HCT116 (cell line): ENCODE results near the gene TLCD2. TPM values are rescaled to one million over a fixed set of nuclear protein-coding genes. Genes with fewer than 3 reads are reported as not detected.

ENCODE experiments used
- ATAC-seq: fragments of 200-7000 bp; cut with Tn5 transposase; 2 replicates; pipeline ENCODE4 v1.9.1; 2020; ENCODE audit warnings: mild to moderate bottlenecking, moderate library complexity
- BruUV-seq: library from RNA; stranded (reverse); fragments of 400-500 nt; replicated peaks from 2 replicates; lab custom pipeline; 2021; lab: Mats Ljungman, UMichigan
- CTCF ChIA-PET: fragments of 300-600 bp; sonication (Branson Sonifier 250); formaldehyde crosslinking; loops from one replicate; lab custom pipeline; 2021; ENCODE audit warnings: antibody characterized with exemption; lab: Charles Lee
- POLR2A ChIA-PET: fragments of 300-600, 350-600 bp; sonication (Branson Sonifier 250); formaldehyde crosslinking; loops from one replicate; lab custom pipeline; 2021; ENCODE audit warnings: antibody characterized with exemption; lab: Charles Lee
- RAD21 ChIA-PET, 2 experiments: fragments of 300-600 bp; sonication (Branson Sonifier 250); formaldehyde crosslinking; loops; one replicate each; lab custom pipeline; 2023; ENCODE audit warnings: low total read pairs in 2 of 2; ENCODE audit not compliant: uncharacterized antibody in 2 of 2, unreplicated experiment in 2 of 2, low non-redundant PET in 1 of 2; lab: Charles Lee
- DNase-seq: peaks from one replicate; pipeline ENCODE4 v3.0.0-alpha.2; 2010; ENCODE audit warnings: low read depth, low spot score
- H2AFZ ChIP-seq: fragments of 200-600 bp; shearing (Covaris generic), sonication (generic); 2 replicates; pipeline ENCODE4 v1.6.1; 2017; ENCODE audit warnings: low read depth, mixed run types, mixed read lengths, antibody characterized with exemption, low read length; ENCODE audit not compliant: poor library complexity, severe bottlenecking
- H3K27ac ChIP-seq: 2 replicates; pipeline ENCODE4 v1.5.1; 2012; ENCODE audit warnings: low read depth, low read length
- H3K27me3 ChIP-seq: fragments of 200-600 bp; sonication (generic); 2 replicates; pipeline ENCODE4 v1.6.1; 2016; ENCODE audit warnings: mixed run types, low read length, mixed read lengths; ENCODE audit not compliant: insufficient read depth
- H3K36me3 ChIP-seq, 2 experiments: fragments of 200-500 bp in 1 of 2; fragments of 200-600 bp in 1 of 2; sonication (Bioruptor generic) in 1 of 2; sonication (generic) in 1 of 2; 2 replicates each; pipeline versions ENCODE4 v1.5.1 to v1.6.1; 2014 to 2016; ENCODE audit warnings: low read length in 2 of 2, inconsistent platforms in 1 of 2, mixed read lengths in 1 of 2, mixed run types in 1 of 2; ENCODE audit not compliant: insufficient read depth in 2 of 2, control insufficient read depth in 1 of 2
- H3K4me1 ChIP-seq, 2 experiments: fragments of 200-600 bp in 1 of 2; sonication (generic) in 1 of 2; 2 replicates each; pipeline versions ENCODE4 v1.5.1 to v1.6.1; 2012 to 2017; ENCODE audit warnings: low read length in 2 of 2, inconsistent platforms in 1 of 2, mild to moderate bottlenecking in 1 of 2, mixed read lengths in 1 of 2, mixed run types in 1 of 2, moderate library complexity in 1 of 2; ENCODE audit not compliant: insufficient read depth in 2 of 2, control insufficient read depth in 1 of 2
- H3K4me2 ChIP-seq: fragments of 200-600 bp; sonication (generic); 2 replicates; pipeline ENCODE4 v1.6.1; 2017; ENCODE audit warnings: mixed run types, low read length, mixed read lengths
- H3K4me3 ChIP-seq, 2 experiments: fragments of 200-600 bp in 1 of 2; sonication (generic) in 1 of 2; replicated peaks in 1 of 2; 2 replicates each; pipeline ENCODE4 v1.5.1; 2011 to 2016; ENCODE audit warnings: low read length in 2 of 2, control low read depth in 1 of 2, low read depth in 1 of 2, mild to moderate bottlenecking in 1 of 2, mixed read lengths in 1 of 2, mixed run types in 1 of 2
- H3K79me2 ChIP-seq: fragments of 200-600 bp; sonication (generic); 2 replicates; pipeline ENCODE4 v1.6.1; 2017; ENCODE audit warnings: mild to moderate bottlenecking, mixed run types, low read length, moderate library complexity, mixed read lengths; ENCODE audit not compliant: insufficient read depth
- H3K9ac ChIP-seq: fragments of 200-600 bp; sonication (generic); 2 replicates; pipeline ENCODE4 v1.6.1; 2016; ENCODE audit warnings: low read length, mixed read lengths
- H3K9me2 ChIP-seq: fragments of 200-600 bp; sonication (generic), shearing (Covaris generic); 2 replicates; pipeline ENCODE4 v1.6.1; 2017; ENCODE audit warnings: mixed run types, mild to moderate bottlenecking, moderate library complexity; ENCODE audit not compliant: insufficient read depth
- H3K9me3 ChIP-seq, 2 experiments: fragments of 200-500 bp in 1 of 2; fragments of 200-600 bp in 1 of 2; sonication (Bioruptor generic) in 1 of 2; sonication (generic) in 1 of 2; 2 replicates each; pipeline ENCODE4 v1.6.1; 2014 to 2017; ENCODE audit warnings: low read length in 2 of 2, mixed read lengths in 2 of 2, inconsistent platforms in 1 of 2, low read depth in 1 of 2, mild to moderate bottlenecking in 1 of 2, mixed run types in 1 of 2, moderate library complexity in 1 of 2; ENCODE audit not compliant: control insufficient read depth in 1 of 2, insufficient read depth in 1 of 2
- H4K20me1 ChIP-seq: fragments of 200-600 bp; sonication (generic), shearing (Covaris generic); 2 replicates; pipeline ENCODE4 v1.6.1; 2017; ENCODE audit warnings: mixed run types, mild to moderate bottlenecking, moderate library complexity; ENCODE audit not compliant: insufficient read depth
- CBX3 ChIP-seq: IDR thresholded peaks from 2 replicates; pipeline ENCODE4 v1.6.1; 2012; ENCODE audit warnings: low read depth
- CEBPB ChIP-seq: IDR thresholded peaks from 2 replicates; pipeline ENCODE4 v1.6.1; 2012; ENCODE audit warnings: low read depth
- CTCF ChIP-seq, 3 experiments: fragments of 200-600 bp in 1 of 3; sonication (generic) in 1 of 3; IDR thresholded peaks in 2 of 3; conservative IDR thresholded peaks in 1 of 3; 2 replicates each; pipeline ENCODE4 v1.5.1; 2012 to 2017; ENCODE audit warnings: low read depth in 2 of 3, low read length in 2 of 3, antibody characterized with exemption in 1 of 3, borderline replicate concordance in 1 of 3, control low read depth in 1 of 3, mild to moderate bottlenecking in 1 of 3, mixed read lengths in 1 of 3, mixed run types in 1 of 3, moderate library complexity in 1 of 3; ENCODE audit not compliant: insufficient read depth in 1 of 3
- EGR1 ChIP-seq: IDR thresholded peaks from 2 replicates; pipeline ENCODE4 v1.6.1; 2012; ENCODE audit warnings: low read depth
- ELF1 ChIP-seq: IDR thresholded peaks from 2 replicates; pipeline ENCODE4 v1.6.1; 2012; ENCODE audit warnings: low read depth, borderline replicate concordance
- EZH2 ChIP-seq: fragments of 200-600 bp; sonication (generic); IDR thresholded peaks from 2 replicates; pipeline ENCODE4 v1.6.1; 2017; ENCODE audit warnings: antibody characterized with exemption, mixed run types
- EZH2phosphoT487 ChIP-seq: fragments of 200-600 bp; IDR thresholded peaks from 2 replicates; pipeline ENCODE4 v1.6.1; 2018; ENCODE audit warnings: antibody characterized with exemption, borderline replicate concordance
- JUND ChIP-seq: IDR thresholded peaks from 2 replicates; pipeline ENCODE4 v1.6.1; 2012
- RAD21 ChIP-seq: IDR thresholded peaks from 2 replicates; pipeline ENCODE4 v1.6.1; 2012; ENCODE audit warnings: low read depth, mild to moderate bottlenecking
- REST ChIP-seq: IDR thresholded peaks from 2 replicates; pipeline ENCODE4 v1.6.1; 2012; ENCODE audit warnings: low read depth
- SP1 ChIP-seq: IDR thresholded peaks from 2 replicates; pipeline ENCODE4 v1.6.1; 2012; ENCODE audit warnings: low read depth
- SRF ChIP-seq: IDR thresholded peaks from 2 replicates; pipeline ENCODE4 v1.6.1; 2012; ENCODE audit warnings: low read depth
- TCF7L2 ChIP-seq: IDR thresholded peaks from 2 replicates; pipeline ENCODE4 v1.7.0; 2011; ENCODE audit warnings: borderline replicate concordance, inconsistent platforms; ENCODE audit not compliant: insufficient read depth, insufficient read length; ENCODE audit errors: extremely low read depth
- YY1 ChIP-seq: IDR thresholded peaks from 2 replicates; pipeline ENCODE4 v1.6.1; 2011; ENCODE audit warnings: low read length, low read depth, moderate library complexity, mild to moderate bottlenecking; ENCODE audit not compliant: insufficient replicate concordance; ENCODE audit errors: extremely low read depth
- ZNF274 ChIP-seq: fragments of 200-500 bp; sonication (Bioruptor generic); IDR thresholded peaks from 2 replicates; pipeline ENCODE4 v1.6.1; 2014; ENCODE audit warnings: mild to moderate bottlenecking, low read depth, low read length, inconsistent platforms
- intact Hi-C: fragments of 100-400 bp; cut with micrococcal nuclease; formaldehyde crosslinking; loops from 2 replicates; pipeline ENCODE4 v1.10.0; 2022
- total RNA-seq: library from RNA; stranded (reverse); gene quantifications from one replicate; pipeline ENCODE4 v1.2.1, GENCODE V29; 2021; ENCODE audit not compliant: unreplicated experiment
- TF ChIP-seq, protein P1 (sequence below): IDR thresholded peaks from 2 replicates; pipeline ENCODE4 v1.6.1; 2012
- TF ChIP-seq, protein P2 (sequence below): IDR thresholded peaks from 2 replicates; pipeline ENCODE4 v1.6.1; 2011; ENCODE audit warnings: mild to moderate bottlenecking, low read length, moderate library complexity; ENCODE audit not compliant: insufficient replicate concordance; ENCODE audit errors: extremely low read depth
- TF ChIP-seq, protein P3 (sequence below): IDR thresholded peaks from 2 replicates; pipeline ENCODE4 v1.6.1; 2012

Gene TLCD2
- total RNA-seq, 1 experiment from 2014 or later = 1.8 TPM

DNA sequence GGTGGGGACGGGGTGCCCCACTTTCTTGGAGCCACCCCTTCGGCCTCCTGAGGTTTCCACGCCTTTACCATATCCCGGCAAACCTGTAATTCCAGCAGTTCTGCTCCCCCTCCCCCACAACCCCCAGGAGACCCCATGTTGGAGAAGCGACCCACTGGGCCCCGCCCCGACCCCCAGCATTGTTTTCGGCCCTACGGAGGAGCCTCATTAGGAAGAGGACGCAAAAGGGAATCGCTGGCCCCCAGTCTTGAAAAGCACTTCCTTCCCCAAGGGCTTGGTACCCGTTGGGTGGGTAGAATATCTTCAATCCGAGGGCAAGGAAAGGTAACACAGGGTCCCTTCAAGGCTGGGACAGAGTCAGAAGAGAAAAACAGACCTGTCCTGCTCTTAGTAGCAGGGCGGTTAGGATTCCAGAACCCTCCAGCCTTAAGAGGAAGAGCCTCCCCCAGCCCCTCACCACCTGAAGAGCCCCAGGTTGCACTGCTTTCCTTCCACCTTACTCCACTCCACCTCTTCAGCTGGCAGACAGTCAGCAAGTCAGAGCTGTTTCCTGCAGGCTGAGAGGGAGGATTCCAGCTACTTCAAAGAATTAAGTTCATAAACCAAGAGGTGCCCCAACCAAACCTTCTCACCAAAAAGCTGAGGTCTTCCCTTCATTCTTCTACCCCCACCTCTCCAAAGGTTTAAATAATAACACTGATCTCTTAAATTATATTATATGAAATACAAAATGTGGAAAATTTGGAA is 803 bp upstream of the TLCD2 start:
- no peak for DNase-seq
- ChIA-PET RAD21 (interaction anchor here in 1 of 2 experiments (0.6 kb wide), 1 partner anchor 128 kb away, joined by 3 read pairs; no protein-coding TSS in a partner anchor), POLR2A (no interaction called here), CTCF (no interaction called here)
- H3K4me1 ChIP-seq = peaks cover 32 to 59% of the 10 kb centered on the region in 2 experiments
- H3K9me2 ChIP-seq = no peaks in the 10 kb centered on the region
- no peak for ATAC-seq
- intact Hi-C loops = loop anchor here (10.0 kb wide), 1 partner anchor 694 kb away; the partner anchor contains the start of gene MNT
- TSS peak; percentile 71 for BruUV-seq
- peak overlapping the region; percentile 100 for H3K4me2 ChIP-seq
- H3K9me3 ChIP-seq = no peaks in the 10 kb centered on the region
- H3K9ac ChIP-seq = peak overlapping the region; percentile 72
- no peaks in the 10 kb centered on the region for H3K27me3 ChIP-seq
- peak overlapping the region; percentile 51 to 70 for H3K4me3 ChIP-seq
- no peak overlapping the region for H2AFZ ChIP-seq
- H3K27ac ChIP-seq = peak overlapping the region; percentile 55; the same call in 1 of the 2 replicates
- no peaks in the 10 kb centered on the region for H4K20me1 ChIP-seq
- H3K79me2 ChIP-seq = peaks cover 33% of the 10 kb centered on the region; the same call in 1 of the 2 replicates
- H3K36me3 ChIP-seq = peaks cover 0 to 20% of the 10 kb centered on the region in 2 experiments; a peak in 1 of 4 replicates
- TF ChIP-seq CEBPB (no peak), CTCF (IDR thresholded peaks at IDR 0.05 in 2 of 3, conservative IDR thresholded peaks at IDR 0.05 in 1 of 3; ENCODE audit: borderline replicate concordance in 1 of 3, insufficient read depth in 1 of 3, low read depth in 2 of 3, low read length in 2 of 3) (no peak), ZNF274 (no peak), YY1 (no peak), EZH2 (no peak), SP1 (no peak), CBX3 (no peak), JUND (no peak), RAD21 (no peak), SRF (no peak), EZH2phosphoT487 (no peak), EGR1 (no peak), ELF1 (no peak), TCF7L2 (no peak), REST (no peak)
- TF ChIP-seq, protein P1, sequence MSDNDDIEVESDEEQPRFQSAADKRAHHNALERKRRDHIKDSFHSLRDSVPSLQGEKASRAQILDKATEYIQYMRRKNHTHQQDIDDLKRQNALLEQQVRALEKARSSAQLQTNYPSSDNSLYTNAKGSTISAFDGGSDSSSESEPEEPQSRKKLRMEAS = no peak
- TF ChIP-seq, protein P2, sequence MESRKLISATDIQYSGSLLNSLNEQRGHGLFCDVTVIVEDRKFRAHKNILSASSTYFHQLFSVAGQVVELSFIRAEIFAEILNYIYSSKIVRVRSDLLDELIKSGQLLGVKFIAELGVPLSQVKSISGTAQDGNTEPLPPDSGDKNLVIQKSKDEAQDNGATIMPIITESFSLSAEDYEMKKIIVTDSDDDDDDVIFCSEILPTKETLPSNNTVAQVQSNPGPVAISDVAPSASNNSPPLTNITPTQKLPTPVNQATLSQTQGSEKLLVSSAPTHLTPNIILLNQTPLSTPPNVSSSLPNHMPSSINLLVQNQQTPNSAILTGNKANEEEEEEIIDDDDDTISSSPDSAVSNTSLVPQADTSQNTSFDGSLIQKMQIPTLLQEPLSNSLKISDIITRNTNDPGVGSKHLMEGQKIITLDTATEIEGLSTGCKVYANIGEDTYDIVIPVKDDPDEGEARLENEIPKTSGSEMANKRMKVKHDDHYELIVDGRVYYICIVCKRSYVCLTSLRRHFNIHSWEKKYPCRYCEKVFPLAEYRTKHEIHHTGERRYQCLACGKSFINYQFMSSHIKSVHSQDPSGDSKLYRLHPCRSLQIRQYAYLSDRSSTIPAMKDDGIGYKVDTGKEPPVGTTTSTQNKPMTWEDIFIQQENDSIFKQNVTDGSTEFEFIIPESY = no peak
- TF ChIP-seq, protein P3, sequence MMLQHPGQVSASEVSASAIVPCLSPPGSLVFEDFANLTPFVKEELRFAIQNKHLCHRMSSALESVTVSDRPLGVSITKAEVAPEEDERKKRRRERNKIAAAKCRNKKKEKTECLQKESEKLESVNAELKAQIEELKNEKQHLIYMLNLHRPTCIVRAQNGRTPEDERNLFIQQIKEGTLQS = no peak
